GM19193 (cell line): Measurements from ENCODE around the gene SCAMP4.
A peak's percentile ranks its signal among the peaks of the same experiment; 100 is the strongest.

Experiments
- POLR2A ChIP-seq: IDR thresholded peaks from 4 replicates; pipeline ENCODE4 v1.6.1; 2011; ENCODE audit not compliant: insufficient read depth, insufficient read length; ENCODE audit errors: extremely low read depth

Gene SCAMP4

GRCh38 chr19:1905863-1906375 lies 720 bp downstream of the SCAMP4 start:
- TF ChIP-seq POLR2A, result no peak

DNA sequence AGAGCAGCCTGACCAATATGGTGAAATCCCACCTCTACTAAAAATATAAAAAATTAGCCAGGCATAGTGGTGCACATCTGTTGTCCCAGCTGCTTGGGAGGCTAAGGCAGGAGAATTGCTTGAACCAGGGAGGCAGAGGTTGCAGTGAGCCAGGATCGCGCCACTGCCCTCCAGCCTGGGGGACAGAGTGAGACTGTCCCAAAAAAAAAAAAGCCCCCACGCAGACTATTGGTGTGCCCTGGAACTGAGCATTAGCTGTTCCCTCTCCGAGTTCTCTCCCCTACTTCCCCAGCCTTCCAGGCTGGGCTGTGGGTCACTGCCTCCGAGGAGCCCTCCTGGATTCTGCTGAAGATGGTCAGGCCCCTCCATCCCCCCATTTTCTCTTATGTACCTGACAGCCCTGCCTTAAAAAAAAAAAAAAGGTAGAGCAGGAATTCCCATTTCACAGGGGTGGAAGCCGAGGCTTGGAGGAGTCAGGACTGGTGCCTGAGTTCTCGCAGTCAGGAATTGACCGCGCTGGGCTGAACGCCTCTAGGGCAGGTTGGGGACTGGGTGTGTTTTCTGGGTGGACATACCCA lies 1.9 kb downstream of the SCAMP4 start:
- no peak for TF ChIP-seq POLR2A

DNA sequence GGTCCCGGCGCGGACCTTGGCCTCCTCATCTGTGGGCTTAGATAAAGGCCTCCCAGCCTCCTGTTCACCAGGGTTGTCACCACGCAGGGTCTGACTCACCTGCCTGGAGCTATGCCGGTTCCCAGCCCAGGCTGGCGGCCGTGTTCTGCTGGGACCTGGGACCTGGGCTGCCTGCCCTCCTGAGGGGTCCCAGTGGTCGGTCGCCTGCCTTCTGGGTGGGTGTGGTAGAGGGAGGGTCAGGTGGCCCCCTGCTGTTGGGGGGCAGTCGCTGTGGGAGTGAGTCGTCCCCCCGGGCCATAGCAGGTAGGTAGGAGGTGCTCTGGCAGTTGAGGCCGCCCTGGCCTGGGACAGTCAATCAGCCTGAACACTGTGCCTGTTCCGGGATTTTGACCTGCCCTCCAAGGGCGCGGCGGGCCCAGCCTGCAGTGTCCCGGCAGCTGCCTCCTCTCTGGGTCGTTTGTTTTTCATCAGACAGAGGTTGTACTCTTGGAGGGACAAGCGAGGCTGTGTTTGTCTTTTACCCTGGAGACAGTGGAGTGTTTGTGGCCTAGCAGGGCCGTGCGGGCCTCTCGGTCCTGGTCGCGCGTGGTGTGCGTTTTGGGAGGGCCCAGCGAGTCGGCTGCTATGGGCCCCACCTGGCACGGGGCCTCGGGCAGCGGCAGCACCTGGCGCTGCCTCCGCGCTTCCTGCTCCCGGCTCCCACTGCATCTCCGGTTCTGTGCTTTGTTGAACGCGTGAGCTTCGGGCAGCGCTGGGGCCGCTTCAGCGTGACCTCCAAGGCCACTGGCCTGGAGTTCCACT lies 2.6 kb downstream of the SCAMP4 start:
- peak; percentile 39 for TF ChIP-seq POLR2A

DNA sequence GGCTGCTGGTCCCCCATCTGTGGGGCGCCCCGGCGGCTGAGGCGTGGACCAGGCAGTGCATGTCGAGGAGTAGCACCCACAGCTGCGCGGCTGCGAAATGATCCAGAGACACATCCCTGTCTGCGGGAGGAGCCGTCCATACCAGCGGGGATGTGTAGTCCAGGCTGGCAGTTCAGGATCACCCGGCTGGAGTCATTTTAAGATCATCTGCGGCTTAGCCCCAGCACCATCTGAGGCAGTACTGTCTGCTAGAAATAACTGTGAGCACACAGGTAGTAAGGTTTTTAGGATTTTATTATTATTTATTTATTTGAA lies 3.1 kb downstream of the SCAMP4 start:
- TF ChIP-seq POLR2A, result no peak

- TF ChIP-seq POLR2A, result no peak
Observed at GRCh38 chr19:1909761-1910080, 4.5 kb downstream of the SCAMP4 start.

GRCh38 chr19:1910177-1910576 lies 5.0 kb downstream of the SCAMP4 start:
- TF ChIP-seq POLR2A, result no peak

DNA sequence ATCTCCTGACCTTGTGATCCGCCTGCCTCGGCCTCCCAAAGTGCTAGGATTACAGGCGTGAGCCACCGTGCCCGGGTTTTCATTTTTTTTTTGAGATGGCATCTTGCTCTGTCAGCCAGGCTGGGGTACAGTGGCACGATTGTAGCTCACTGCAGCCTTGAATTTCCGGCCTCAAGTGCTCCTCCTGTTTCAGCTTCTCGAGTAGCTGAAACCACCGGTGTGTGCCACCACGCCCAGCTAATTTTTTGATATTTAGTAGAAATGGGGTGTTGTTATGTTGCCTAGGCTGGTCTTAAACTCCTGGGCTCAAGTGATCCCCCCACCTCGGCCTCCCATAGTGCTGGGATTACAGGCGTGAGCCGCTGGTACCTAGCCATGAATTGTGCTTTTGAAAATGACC lies 5.9 kb downstream of the SCAMP4 start:
- no peak for TF ChIP-seq POLR2A

DNA sequence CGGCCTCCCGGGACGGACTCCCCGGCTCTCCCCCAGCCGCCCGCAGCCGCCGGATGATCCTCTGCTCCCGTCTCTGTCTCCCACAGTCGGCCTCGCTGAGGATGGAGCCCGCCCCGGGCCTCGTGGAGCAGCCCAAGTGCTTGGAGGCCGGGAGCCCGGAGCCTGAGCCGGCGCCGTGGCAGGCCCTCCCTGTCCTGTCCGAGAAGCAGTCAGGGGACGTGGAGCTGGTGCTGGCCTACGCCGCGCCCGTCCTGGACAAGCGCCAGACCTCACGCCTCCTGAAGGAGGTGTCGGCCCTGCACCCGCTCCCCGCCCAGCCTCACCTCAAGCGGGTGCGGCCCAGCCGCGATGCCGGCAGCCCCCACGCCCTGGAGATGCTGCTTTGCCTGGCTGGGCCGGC lies 6.8 kb downstream of the SCAMP4 start:
- no peak for TF ChIP-seq POLR2A

DNA sequence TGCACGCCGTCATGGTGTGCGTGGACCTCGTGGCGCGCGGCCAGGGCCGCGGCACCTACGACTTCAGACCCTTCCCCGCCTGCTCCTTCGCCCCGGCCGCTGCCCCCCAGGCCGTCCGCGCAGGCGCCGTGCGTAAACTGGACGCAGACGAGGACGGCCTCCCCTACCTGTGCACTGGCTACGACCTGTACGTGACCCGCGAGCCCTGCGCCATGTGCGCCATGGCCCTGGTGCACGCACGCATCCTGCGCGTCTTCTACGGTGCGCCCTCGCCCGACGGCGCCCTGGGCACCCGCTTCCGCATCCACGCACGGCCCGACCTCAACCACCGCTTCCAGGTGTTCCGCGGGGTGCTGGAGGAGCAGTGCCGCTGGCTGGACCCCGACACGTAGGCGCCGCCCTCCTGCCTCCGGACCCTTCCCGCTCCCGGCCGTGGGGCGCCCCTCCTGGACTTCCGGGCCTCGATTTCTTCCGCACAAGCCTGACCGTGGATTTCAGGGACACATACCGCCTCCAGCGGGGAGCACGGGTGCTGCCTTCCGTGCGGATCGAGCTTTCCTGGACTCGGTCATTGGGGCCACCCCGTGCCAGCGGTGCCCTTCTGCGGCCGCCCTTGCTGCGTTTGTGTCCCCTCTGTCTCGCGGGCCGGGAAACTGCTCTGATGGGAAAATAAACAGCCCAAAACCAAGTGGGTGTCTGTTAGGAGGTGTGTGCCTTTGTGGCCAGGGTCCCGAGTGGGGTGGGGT lies 7.7 kb downstream of the SCAMP4 start:
- no peak for TF ChIP-seq POLR2A

DNA sequence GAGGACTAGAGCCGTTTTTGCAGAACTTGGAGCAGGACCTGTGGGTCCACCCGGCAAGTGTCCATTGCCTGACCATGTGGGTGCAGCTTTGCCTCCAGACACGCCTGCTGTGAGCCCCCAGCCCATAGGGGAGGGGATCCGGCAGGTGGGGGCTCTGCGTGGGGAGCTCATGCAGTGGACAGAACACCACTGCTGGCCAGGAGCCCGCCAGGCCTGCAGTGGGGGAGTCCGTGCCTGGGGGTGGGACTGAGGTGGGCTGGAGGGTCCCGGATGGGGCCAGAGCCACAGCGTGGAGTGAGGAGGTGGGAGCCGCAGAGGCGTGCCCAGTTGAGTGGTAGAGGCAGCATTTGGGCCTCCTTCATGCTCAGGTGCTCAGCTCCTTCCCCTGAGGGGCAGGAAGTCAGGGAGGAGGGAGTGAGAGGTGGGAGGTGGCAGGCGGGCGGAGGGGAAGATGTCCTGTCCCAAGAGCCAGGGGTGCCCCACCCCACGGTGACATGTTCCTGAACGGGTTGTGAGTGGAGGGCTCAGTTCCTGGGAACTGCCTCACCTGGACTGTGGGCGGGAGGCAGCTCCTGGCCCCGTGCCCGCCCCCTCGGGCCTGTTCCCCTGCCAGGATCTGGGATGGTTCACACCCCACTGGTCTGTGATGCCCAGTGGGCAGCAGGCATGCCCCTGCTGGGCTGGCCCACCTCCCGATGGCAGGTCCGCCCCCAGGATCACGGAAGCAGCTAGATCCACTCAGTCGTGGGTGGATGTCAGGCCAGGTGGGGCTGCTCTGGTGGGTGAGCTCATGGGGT lies 8.8 kb downstream of the SCAMP4 start:
- no peak for TF ChIP-seq POLR2A

DNA sequence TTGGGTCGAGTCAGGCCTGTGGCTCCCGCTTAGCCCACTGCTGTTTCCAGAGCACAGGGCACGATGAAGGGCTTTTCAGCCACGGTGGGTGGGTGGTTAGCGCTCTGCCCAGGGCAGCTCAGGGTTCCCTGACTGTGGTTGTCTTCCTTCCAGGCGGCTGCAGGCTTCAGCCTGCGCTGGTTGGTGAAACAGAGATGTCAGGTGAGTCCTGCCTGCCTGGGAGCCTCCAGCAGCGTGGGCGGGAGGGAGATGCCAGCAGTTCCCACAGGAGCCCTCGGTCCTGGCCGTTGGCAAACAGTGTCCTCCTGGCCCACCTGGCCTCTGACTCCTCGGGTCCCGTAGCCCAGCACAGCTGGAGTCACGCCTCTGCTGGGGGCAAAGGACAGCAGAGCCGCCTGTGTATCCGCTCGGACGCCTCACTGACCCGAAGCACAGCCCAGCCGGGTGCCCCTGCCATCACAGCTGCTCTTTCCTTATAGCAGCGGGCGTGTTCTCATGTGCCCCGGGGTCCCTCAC lies 9.7 kb downstream of the SCAMP4 start:
- TF ChIP-seq POLR2A, result no peak

DNA sequence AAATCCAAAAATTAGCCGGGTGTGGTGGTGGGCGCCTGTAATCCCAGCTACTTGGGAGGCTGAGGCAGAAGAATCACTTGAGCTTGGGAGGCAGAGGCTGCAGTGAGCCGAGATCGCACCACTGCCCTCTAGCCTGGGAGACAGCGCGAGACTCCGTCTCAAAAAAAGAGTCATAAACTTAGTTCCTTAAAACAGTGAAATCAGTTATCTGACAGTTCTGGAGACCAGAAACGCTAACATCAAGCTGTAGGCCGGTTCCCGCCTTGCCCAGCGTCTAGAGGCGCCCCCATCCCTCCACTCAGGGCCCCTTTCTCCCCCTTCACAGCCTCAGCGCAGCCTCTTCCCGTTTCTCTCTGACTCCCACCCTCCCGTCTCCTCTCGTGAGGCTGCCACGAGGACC lies 11.9 kb downstream of the SCAMP4 start:
- TF ChIP-seq POLR2A, result no peak

DNA sequence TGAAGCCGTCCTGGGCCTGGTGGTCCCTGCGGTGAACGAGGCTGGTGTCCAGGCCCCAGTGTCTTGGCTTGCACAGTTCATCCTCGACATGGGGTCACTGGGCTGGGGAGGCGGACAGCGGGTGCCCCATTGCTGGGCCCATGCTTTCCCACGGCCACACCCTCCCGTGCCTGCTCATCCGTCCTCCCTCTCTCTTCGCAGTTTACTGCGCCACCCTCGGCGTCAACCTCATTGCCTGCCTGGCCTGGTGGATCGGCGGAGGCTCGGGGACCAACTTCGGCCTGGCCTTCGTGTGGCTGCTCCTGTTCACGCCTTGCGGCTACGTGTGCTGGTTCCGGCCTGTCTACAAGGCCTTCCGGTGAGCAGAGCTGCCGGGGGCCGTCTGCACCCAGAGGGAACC lies 12.7 kb downstream of the SCAMP4 start:
- no peak for TF ChIP-seq POLR2A

DNA sequence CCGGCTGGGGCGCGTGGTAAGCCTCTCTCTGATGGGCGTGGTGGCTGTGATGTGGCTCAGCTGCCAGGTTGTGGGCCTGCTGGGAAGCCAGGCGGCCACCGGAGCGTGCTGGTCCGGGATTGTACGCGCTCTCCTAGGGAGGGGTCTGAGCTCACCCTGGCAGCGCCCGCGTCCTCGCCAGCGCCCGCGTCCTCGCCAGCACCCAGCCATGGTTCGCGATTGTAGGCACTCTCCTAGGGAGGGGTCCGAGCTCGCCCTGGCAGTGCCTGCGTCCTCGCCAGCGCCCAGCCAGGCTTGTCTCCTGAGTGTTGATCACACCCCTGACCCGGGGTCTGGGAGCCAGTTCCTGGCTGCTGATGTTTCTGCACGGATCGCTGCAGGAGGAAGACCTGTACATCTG lies 13.8 kb downstream of the SCAMP4 start:
- TF ChIP-seq POLR2A, result no peak

- no peak for TF ChIP-seq POLR2A
Observed at GRCh38 chr19:1920644-1921043, 15.4 kb downstream of the SCAMP4 start.
